Testis (tissue), 3 donors: ENCODE results near the gene HERPUD2. TPM values are rescaled to one million over a fixed set of nuclear protein-coding genes. Genes with fewer than 3 reads are reported as not detected.

ENCODE experiments used
- polyA plus RNA-seq: library from polyadenylated mRNA; stranded (reverse); fragments of 350-450 nt; fragmentation: Illumina TruSeq; extraction: RNeasy Lipid Tissue Mini Kit (QIAGEN cat#74804); gene quantifications from one replicate; pipeline ENCODE4 v1.2.3, GENCODE V29; 2014; ENCODE audit warnings: low read depth, low replicate concordance; ENCODE audit not compliant: insufficient read depth
- total RNA-seq, 2 donors: library from RNA; depleted of rRNA; stranded (reverse); fragments of >200 nt; gene quantifications; one replicate each; pipeline ENCODE4 v1.2.3, GENCODE V29; 2016

HERPUD2 gene
- total and polyA plus RNA-seq, 3 donors from 2014 or later = 51.7 to 78.4 (median 63.5) TPM

Other genes with a start within 250 kb of the HERPUD2 start
- gene SEPTIN7, start 105.9 kb upstream of the HERPUD2 start, total RNA-seq = 100 to 1,000 TPM; 182 to 194 TPM
- 137 TPM for gene SEPTIN7, start 105.9 kb upstream of the HERPUD2 start, polyA plus RNA-seq